Esophagus squamous epithelium (tissue), 4 donors: Measurements from ENCODE around the gene IGFL4.

ENCODE experiments used
- POLR2A ChIP-seq, 4 donors: fragments of 450-650 bp; IDR thresholded peaks; one replicate each; pipeline ENCODE4 v1.6.1; 2017; ENCODE audit warnings: antibody characterized with exemption in 4 of 4, mild to moderate bottlenecking in 4 of 4, moderate library complexity in 3 of 4
- TF ChIP-seq, protein P1 (sequence below), 6 experiments: fragments of 450-650 bp in 4 of 6; fragments of 200-600 bp in 2 of 6; sonication (generic) in 2 of 6; IDR thresholded peaks; one replicate each; pipeline ENCODE4 v1.5.1; 2016 to 2019; ENCODE audit warnings: antibody characterized with exemption in 6 of 6, mild to moderate bottlenecking in 4 of 6, moderate library complexity in 4 of 6

DNA sequence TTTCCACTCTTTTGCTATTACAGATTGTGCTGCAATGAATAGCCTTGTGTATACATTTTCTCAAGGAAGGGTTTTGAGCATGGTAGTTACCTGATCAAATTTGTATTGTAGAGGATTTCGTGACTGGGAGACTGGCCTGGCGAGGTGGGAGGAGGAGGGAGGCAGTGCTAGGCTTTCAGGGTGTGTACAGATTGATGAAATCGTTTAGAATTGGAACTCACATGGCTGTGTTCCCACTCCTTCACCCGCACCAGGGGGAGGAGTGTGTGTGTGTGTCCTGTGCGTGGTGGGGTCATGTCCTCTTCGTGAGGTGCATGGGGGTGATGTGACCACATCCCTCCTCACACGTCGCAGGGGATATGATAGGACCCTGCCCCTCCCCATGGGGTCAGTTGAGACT, 26.3 kb downstream of the IGFL4 start:
- TF ChIP-seq, protein P1, sequence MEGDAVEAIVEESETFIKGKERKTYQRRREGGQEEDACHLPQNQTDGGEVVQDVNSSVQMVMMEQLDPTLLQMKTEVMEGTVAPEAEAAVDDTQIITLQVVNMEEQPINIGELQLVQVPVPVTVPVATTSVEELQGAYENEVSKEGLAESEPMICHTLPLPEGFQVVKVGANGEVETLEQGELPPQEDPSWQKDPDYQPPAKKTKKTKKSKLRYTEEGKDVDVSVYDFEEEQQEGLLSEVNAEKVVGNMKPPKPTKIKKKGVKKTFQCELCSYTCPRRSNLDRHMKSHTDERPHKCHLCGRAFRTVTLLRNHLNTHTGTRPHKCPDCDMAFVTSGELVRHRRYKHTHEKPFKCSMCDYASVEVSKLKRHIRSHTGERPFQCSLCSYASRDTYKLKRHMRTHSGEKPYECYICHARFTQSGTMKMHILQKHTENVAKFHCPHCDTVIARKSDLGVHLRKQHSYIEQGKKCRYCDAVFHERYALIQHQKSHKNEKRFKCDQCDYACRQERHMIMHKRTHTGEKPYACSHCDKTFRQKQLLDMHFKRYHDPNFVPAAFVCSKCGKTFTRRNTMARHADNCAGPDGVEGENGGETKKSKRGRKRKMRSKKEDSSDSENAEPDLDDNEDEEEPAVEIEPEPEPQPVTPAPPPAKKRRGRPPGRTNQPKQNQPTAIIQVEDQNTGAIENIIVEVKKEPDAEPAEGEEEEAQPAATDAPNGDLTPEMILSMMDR (IDR thresholded peaks at IDR 0.05), result no peak
- TF ChIP-seq POLR2A (IDR thresholded peaks at IDR 0.05), result no peak
